ENCODE measurements around the gene SMIM3.
A peak's percentile ranks its signal among the peaks of the same experiment; 100 is the strongest.

Gene SMIM3

DNA sequence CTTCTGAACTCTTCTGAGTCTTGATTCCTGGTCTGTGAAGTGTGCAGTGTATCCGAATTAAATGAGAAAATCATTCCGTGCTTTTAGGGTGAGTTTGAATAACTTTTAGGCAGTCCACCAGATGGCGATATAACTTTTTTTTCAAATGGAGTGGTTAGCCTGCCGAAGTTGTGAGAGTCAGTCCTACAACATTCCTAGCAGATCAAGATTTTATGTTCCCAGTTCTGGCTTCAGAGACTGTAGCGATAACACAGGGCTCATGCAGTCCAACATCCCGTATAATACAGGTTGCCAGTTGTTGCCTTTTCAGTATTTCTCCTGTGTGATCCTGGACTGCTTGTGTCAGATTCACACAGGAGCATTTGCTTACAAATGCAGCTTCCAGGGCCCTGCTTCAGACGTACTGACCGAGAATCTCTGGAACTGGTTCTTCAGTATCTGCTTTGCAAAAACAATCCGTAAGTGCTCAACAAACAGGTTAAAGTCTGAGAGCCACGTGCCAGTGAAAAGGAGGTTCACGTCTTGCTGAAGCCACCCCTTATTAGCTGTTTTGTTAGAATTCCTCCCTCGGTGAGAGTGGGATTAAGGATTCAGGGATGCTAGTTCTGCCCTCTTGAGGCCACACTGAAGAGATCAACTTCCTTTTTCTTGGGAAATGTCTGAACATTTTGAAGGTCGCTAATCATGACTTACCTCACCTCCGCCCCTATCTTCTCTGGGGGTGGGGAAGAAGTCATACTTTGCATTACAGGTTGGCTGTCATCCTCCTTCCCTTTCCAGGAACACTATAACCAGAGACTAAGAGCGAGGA lies 22.8 kb downstream of the SMIM3 start (continued):
- TF ChIP-seq, protein P1, sequence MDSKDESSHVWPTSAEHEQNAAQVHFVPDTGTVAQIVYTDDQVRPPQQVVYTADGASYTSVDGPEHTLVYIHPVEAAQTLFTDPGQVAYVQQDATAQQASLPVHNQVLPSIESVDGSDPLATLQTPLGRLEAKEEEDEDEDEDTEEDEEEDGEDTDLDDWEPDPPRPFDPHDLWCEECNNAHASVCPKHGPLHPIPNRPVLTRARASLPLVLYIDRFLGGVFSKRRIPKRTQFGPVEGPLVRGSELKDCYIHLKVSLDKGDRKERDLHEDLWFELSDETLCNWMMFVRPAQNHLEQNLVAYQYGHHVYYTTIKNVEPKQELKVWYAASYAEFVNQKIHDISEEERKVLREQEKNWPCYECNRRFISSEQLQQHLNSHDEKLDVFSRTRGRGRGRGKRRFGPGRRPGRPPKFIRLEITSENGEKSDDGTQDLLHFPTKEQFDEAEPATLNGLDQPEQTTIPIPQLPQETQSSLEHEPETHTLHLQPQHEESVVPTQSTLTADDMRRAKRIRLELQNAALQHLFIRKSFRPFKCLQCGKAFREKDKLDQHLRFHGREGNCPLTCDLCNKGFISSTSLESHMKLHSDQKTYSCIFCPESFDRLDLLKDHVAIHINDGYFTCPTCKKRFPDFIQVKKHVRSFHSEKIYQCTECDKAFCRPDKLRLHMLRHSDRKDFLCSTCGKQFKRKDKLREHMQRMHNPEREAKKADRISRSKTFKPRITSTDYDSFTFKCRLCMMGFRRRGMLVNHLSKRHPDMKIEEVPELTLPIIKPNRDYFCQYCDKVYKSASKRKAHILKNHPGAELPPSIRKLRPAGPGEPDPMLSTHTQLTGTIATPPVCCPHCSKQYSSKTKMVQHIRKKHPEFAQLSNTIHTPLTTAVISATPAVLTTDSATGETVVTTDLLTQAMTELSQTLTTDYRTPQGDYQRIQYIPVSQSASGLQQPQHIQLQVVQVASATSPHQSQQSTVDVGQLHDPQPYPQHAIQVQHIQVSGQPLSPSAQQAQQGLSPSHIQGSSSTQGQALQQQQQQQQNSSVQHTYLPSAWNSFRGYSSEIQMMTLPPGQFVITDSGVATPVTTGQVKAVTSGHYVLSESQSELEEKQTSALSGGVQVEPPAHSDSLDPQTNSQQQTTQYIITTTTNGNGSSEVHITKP (tag by site-specific recombination; IDR thresholded peaks at IDR 0.05) = no peak
- TF ChIP-seq, protein P2, sequence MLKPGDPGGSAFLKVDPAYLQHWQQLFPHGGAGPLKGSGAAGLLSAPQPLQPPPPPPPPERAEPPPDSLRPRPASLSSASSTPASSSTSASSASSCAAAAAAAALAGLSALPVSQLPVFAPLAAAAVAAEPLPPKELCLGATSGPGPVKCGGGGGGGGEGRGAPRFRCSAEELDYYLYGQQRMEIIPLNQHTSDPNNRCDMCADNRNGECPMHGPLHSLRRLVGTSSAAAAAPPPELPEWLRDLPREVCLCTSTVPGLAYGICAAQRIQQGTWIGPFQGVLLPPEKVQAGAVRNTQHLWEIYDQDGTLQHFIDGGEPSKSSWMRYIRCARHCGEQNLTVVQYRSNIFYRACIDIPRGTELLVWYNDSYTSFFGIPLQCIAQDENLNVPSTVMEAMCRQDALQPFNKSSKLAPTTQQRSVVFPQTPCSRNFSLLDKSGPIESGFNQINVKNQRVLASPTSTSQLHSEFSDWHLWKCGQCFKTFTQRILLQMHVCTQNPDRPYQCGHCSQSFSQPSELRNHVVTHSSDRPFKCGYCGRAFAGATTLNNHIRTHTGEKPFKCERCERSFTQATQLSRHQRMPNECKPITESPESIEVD (tag by site-specific recombination; IDR thresholded peaks at IDR 0.05) = no peak
- TF ChIP-seq ZNF76 (tag by site-specific recombination; IDR thresholded peaks at IDR 0.05; ENCODE audit: borderline replicate concordance, low read depth) (no peak), ZNF521 (tag by site-specific recombination; IDR thresholded peaks at IDR 0.05) (no peak), GLI2 (tag by site-specific recombination; IDR thresholded peaks at IDR 0.05; ENCODE audit: borderline replicate concordance, low read depth) (no peak), PRDM1 (tag by site-specific recombination; IDR thresholded peaks at IDR 0.05) (no peak), ZNF585B (tag by site-specific recombination; IDR thresholded peaks at IDR 0.05) (no peak), ZNF624 (tag by site-specific recombination; IDR thresholded peaks at IDR 0.05) (no peak), TRIM28 (IDR thresholded peaks at IDR 0.05; ENCODE audit: borderline replicate concordance, low read length) (0 out of 2 replicates have a peak, but pooled peaks have one; percentile 51), WT1 (tag by site-specific recombination; IDR thresholded peaks at IDR 0.05) (no peak), KLF8 (tag by site-specific recombination; IDR thresholded peaks at IDR 0.05) (no peak), ZNF404 (tag by site-specific recombination; IDR thresholded peaks at IDR 0.05) (no peak), ZNF174 (tag by site-specific recombination; IDR thresholded peaks at IDR 0.05) (no peak), ZBTB1 (tag by site-specific recombination; IDR thresholded peaks at IDR 0.05) (no peak), ZNF155 (tag by site-specific recombination; IDR thresholded peaks at IDR 0.05) (no peak), ZNF777 (tag by site-specific recombination; IDR thresholded peaks at IDR 0.05; ENCODE audit: borderline replicate concordance) (no peak), ZSCAN23 (tag by site-specific recombination; IDR thresholded peaks at IDR 0.05) (no peak), ZNF140 (tag by site-specific recombination; IDR thresholded peaks at IDR 0.05) (no peak), ZNF549 (tag by site-specific recombination; IDR thresholded peaks at IDR 0.05) (no peak), ZNF510 (tag by site-specific recombination; IDR thresholded peaks at IDR 0.05; ENCODE audit: insufficient replicate concordance) (no peak)
- TF ChIP-seq, protein P3, sequence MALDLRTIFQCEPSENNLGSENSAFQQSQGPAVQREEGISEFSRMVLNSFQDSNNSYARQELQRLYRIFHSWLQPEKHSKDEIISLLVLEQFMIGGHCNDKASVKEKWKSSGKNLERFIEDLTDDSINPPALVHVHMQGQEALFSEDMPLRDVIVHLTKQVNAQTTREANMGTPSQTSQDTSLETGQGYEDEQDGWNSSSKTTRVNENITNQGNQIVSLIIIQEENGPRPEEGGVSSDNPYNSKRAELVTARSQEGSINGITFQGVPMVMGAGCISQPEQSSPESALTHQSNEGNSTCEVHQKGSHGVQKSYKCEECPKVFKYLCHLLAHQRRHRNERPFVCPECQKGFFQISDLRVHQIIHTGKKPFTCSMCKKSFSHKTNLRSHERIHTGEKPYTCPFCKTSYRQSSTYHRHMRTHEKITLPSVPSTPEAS (tag by site-specific recombination; IDR thresholded peaks at IDR 0.05) = no peak
- TF ChIP-seq, protein P4, sequence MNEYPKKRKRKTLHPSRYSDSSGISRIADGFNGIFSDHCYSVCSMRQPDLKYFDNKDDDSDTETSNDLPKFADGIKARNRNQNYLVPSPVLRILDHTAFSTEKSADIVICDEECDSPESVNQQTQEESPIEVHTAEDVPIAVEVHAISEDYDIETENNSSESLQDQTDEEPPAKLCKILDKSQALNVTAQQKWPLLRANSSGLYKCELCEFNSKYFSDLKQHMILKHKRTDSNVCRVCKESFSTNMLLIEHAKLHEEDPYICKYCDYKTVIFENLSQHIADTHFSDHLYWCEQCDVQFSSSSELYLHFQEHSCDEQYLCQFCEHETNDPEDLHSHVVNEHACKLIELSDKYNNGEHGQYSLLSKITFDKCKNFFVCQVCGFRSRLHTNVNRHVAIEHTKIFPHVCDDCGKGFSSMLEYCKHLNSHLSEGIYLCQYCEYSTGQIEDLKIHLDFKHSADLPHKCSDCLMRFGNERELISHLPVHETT (tag by site-specific recombination; IDR thresholded peaks at IDR 0.05) = no peak
- TF ChIP-seq, protein P5, sequence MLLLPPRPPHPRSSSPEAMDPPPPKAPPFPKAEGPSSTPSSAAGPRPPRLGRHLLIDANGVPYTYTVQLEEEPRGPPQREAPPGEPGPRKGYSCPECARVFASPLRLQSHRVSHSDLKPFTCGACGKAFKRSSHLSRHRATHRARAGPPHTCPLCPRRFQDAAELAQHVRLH (tag by site-specific recombination; IDR thresholded peaks at IDR 0.05) = 0 out of 2 replicates have a peak, but pooled peaks have one; percentile 12
- TF ChIP-seq, protein P6, sequence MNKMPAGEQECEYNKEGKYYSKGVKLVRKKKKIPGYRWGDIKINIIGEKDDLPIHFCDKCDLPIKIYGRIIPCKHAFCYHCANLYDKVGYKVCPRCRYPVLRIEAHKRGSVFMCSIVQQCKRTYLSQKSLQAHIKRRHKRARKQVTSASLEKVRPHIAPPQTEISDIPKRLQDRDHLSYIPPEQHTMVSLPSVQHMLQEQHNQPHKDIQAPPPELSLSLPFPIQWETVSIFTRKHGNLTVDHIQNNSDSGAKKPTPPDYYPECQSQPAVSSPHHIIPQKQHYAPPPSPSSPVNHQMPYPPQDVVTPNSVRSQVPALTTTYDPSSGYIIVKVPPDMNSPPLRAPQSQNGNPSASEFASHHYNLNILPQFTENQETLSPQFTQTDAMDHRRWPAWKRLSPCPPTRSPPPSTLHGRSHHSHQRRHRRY (tag by site-specific recombination; IDR thresholded peaks at IDR 0.05) = no peak
- TF ChIP-seq, protein P7, sequence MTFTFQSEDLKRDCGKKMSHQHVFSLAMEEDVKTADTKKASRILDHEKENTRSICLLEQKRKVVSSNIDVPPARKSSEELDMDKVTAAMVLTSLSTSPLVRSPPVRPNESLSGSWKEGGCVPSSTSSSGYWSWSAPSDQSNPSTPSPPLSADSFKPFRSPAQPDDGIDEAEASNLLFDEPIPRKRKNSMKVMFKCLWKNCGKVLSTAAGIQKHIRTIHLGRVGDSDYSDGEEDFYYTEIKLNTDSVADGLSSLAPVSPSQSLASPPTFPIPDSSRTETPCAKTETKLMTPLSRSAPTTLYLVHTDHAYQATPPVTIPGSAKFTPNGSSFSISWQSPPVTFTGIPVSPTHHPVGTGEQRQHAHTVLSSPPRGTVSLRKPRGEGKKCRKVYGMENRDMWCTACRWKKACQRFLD (tag by site-specific recombination; IDR thresholded peaks at IDR 0.05) = no peak
